ENCODE measurements around the gene LCN12. TPM values are rescaled to one million over a fixed set of nuclear protein-coding genes. Genes with fewer than 3 reads are reported as not detected.
"Not testable (repeated sequence)": the region's sequence is repeated elsewhere in the genome, so short reads cannot be mapped to it uniquely, and the experiment has no call there.

LCN12 gene
- total RNA-seq, 1 experiment from 2014 or later: not detected

- DNase-seq (ENCODE audit: low read depth, low spot score); in situ Hi-C loops (cut with HindIII; ENCODE audit: low pct_unique_long_range_greater_than_20kb, low sequenced_read_pairs): not testable (repeated sequence)
These were observed 52.2 kb downstream of the LCN12 start for GRCh38 chr9:137004285-137004684.

Other genes starting within 250 kb of the LCN12 start
- gene DIPK1B, start 239.7 kb upstream of the LCN12 start, total RNA-seq (2014; rRNA removed; shearing (Covaris generic)): 42.0 and 45.6 TPM in 2 replicates
- gene LCN10, start 209.3 kb upstream of the LCN12 start, total RNA-seq (2014; rRNA removed; shearing (Covaris generic)): not detected in 2 replicates
- gene LCN6, start 203.7 kb upstream of the LCN12 start, total RNA-seq (2014; rRNA removed; shearing (Covaris generic)): not detected in 2 replicates
- gene LCN8, start 194.0 kb upstream of the LCN12 start, total RNA-seq (2014; rRNA removed; shearing (Covaris generic)): not detected in 2 replicates
- 0.05 and 0.21 TPM in 2 replicates for gene LCN15, start 187.8 kb upstream of the LCN12 start, total RNA-seq (2014; rRNA removed; shearing (Covaris generic))
- 47.1 and 50.8 TPM in 2 replicates for gene TMEM141, start 160.9 kb upstream of the LCN12 start, total RNA-seq (2014; rRNA removed; shearing (Covaris generic))
- 0.08 and 0.42 TPM in 2 replicates for gene CCDC183, start 155.9 kb upstream of the LCN12 start, total RNA-seq (2014; rRNA removed; shearing (Covaris generic))
- gene RABL6, start 144.3 kb upstream of the LCN12 start, total RNA-seq (2014; rRNA removed; shearing (Covaris generic)): 57.4 and 62.6 TPM in 2 replicates
- 1.2 and 1.4 TPM in 2 replicates for gene AJM1, start 109.8 kb upstream of the LCN12 start, total RNA-seq (2014; rRNA removed; shearing (Covaris generic))
- 101 TPM in 2 replicates for gene PHPT1, start 102.9 kb upstream of the LCN12 start, total RNA-seq (2014; rRNA removed; shearing (Covaris generic))
- 0.80 and 1.3 TPM in 2 replicates for gene MAMDC4, start 99.9 kb upstream of the LCN12 start, total RNA-seq (2014; rRNA removed; shearing (Covaris generic))
- 356 and 392 TPM in 2 replicates for gene EDF1, start 86.0 kb upstream of the LCN12 start, total RNA-seq (2014; rRNA removed; shearing (Covaris generic))
- 13.5 and 16.4 TPM in 2 replicates for gene TRAF2, start 65.8 kb upstream of the LCN12 start, total RNA-seq (2014; rRNA removed; shearing (Covaris generic))
- gene FBXW5, start 7.5 kb upstream of the LCN12 start, total RNA-seq (2014; rRNA removed; shearing (Covaris generic)): 141 and 174 TPM in 2 replicates
- gene C8G, start 7.0 kb upstream of the LCN12 start, total RNA-seq (2014; rRNA removed; shearing (Covaris generic)): 0.45 and 0.53 TPM in 2 replicates
- gene PTGDS, start 25.2 kb downstream of the LCN12 start, total RNA-seq (2014; rRNA removed; shearing (Covaris generic)): not detected in 2 replicates
- not detected in 2 replicates for gene LCNL1, start 30.7 kb downstream of the LCN12 start, total RNA-seq (2014; rRNA removed; shearing (Covaris generic))
- 31.7 and 46.0 TPM in 2 replicates for gene PAXX, start 40.1 kb downstream of the LCN12 start, total RNA-seq (2014; rRNA removed; shearing (Covaris generic))
- gene CLIC3, start 44.3 kb downstream of the LCN12 start, total RNA-seq (2014; rRNA removed; shearing (Covaris generic)): not detected in 2 replicates
- 8.6 and 9.5 TPM in 2 replicates for gene ABCA2, start 76.0 kb downstream of the LCN12 start, total RNA-seq (2014; rRNA removed; shearing (Covaris generic))
- not detected in 2 replicates for gene FUT7, start 79.8 kb downstream of the LCN12 start, total RNA-seq (2014; rRNA removed; shearing (Covaris generic))
- 2.2 and 3.5 TPM in 2 replicates for gene NPDC1, start 93.9 kb downstream of the LCN12 start, total RNA-seq (2014; rRNA removed; shearing (Covaris generic))
- not detected in 2 replicates for gene ENTPD2, start 101.8 kb downstream of the LCN12 start, total RNA-seq (2014; rRNA removed; shearing (Covaris generic))
- gene SAPCD2, start 118.3 kb downstream of the LCN12 start, total RNA-seq (2014; rRNA removed; shearing (Covaris generic)): 8.1 and 8.7 TPM in 2 replicates
- 22.5 and 23.4 TPM in 2 replicates for gene UAP1L1, start 125.2 kb downstream of the LCN12 start, total RNA-seq (2014; rRNA removed; shearing (Covaris generic))
- gene MAN1B1, start 134.7 kb downstream of the LCN12 start, total RNA-seq (2014; rRNA removed; shearing (Covaris generic)): 84.8 and 85.2 TPM in 2 replicates
- 171 and 178 TPM in 2 replicates for gene DPP7, start 162.5 kb downstream of the LCN12 start, total RNA-seq (2014; rRNA removed; shearing (Covaris generic))
- gene GRIN1, start 186.9 kb downstream of the LCN12 start, total RNA-seq (2014; rRNA removed; shearing (Covaris generic)): 0.05 TPM in 1 of 2 replicates, not detected in the other
- gene LRRC26, start 217.8 kb downstream of the LCN12 start, total RNA-seq (2014; rRNA removed; shearing (Covaris generic)): 0.40 TPM in 1 of 2 replicates, not detected in the other
- not detected in 2 replicates for gene TMEM210, start 219.8 kb downstream of the LCN12 start, total RNA-seq (2014; rRNA removed; shearing (Covaris generic))
- 9.0 and 12.0 TPM in 2 replicates for gene ANAPC2, start 236.3 kb downstream of the LCN12 start, total RNA-seq (2014; rRNA removed; shearing (Covaris generic))
- gene SSNA1, start 236.4 kb downstream of the LCN12 start, total RNA-seq (2014; rRNA removed; shearing (Covaris generic)): 59.2 and 60.9 TPM in 2 replicates
- 8.6 and 9.3 TPM in 2 replicates for gene TPRN, start 248.5 kb downstream of the LCN12 start, total RNA-seq (2014; rRNA removed; shearing (Covaris generic))